Kidney epithelial cell (primary cell): ENCODE measurements around the gene ESPNL. TPM values are rescaled to one million over a fixed set of nuclear protein-coding genes. Genes with fewer than 3 reads are reported as not detected.

Experiments used
- DNase-seq: peaks from one replicate; pipeline ENCODE4 v3.0.0-alpha.2; 2010; ENCODE audit warnings: low read depth
- H3K27me3 ChIP-seq: 2 replicates; pipeline ENCODE4 v1.6.0; 2011; ENCODE audit warnings: low read length; ENCODE audit not compliant: control insufficient read depth, insufficient read depth
- H3K36me3 ChIP-seq: 2 replicates; pipeline ENCODE4 v1.5.1; 2011; ENCODE audit warnings: low read length; ENCODE audit not compliant: control insufficient read depth, insufficient read depth
- H3K4me3 ChIP-seq: 2 replicates; pipeline ENCODE4 v1.5.1; 2011; ENCODE audit warnings: low read depth, mild to moderate bottlenecking, control low read depth, low read length
- total RNA-seq: library from RNA; depleted of rRNA; stranded (reverse); fragments of >200 nt; gene quantifications from 2 replicates; pipeline ENCODE4 v1.2.3, GENCODE V29; 2015
- TF ChIP-seq, protein P1 (sequence below): IDR thresholded peaks from 2 replicates; pipeline ENCODE4 v1.5.1; 2011; ENCODE audit warnings: mild to moderate bottlenecking, moderate library complexity, low read length, control low read depth, inconsistent platforms; ENCODE audit not compliant: insufficient read depth, poor library complexity, severe bottlenecking

Gene ESPNL
- total RNA-seq, 1 donor from 2014 or later, result 3.8 TPM

DNA sequence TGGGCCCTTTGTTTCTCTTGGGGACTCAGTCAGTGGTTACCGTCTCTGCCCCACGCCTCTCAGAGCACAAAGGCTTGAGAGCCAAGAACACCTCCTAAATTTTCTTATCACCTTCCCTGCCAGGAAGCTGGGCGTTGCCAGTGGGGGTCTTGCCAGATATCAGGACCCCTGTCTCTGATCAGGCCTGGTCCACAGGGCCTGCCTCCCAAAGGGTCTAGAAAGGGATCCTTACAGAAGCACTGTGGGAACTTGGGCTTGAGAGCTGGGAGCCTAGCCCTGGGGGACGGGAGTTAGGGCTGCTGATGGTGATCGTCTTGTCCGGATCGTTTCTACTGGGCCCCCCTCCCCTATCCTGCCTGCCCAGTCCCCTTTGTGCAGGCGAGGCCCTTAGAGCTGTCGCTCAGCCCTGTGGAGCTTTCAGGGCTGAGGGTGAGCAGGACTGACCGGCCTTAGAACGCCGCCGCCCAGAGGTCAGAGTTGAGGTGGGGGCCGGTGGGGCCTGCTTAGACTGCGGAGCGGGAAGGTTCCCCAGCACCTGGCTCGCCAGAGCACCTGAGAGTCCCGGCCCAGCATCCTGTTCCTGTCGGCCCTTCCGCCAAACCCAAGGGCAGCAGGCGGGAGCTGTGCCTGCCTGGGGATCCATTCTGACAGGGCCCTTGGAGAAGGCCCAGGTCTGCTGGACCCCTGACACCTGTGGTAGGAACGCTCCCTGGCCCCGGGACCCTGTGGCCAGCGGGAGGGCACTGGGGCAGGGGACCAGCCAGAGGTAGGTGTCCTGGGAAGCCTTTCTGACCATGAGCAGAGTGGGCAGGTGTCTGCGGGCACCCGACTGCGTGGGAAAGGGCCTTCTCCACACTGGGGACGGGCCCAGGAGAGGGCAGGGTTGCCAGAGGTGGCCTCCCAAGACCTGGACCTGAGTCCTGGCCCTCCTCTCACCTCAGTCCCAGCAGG is 956 bp downstream of the ESPNL start:
- Histone ChIP-seq H3K4me3 (no peak overlapping the region), H3K36me3 (no peaks in the 10 kb centered on the region), H3K27me3 (peaks cover 11% of the 10 kb centered on the region)
- DNase-seq, result no peak
- TF ChIP-seq, protein P1, sequence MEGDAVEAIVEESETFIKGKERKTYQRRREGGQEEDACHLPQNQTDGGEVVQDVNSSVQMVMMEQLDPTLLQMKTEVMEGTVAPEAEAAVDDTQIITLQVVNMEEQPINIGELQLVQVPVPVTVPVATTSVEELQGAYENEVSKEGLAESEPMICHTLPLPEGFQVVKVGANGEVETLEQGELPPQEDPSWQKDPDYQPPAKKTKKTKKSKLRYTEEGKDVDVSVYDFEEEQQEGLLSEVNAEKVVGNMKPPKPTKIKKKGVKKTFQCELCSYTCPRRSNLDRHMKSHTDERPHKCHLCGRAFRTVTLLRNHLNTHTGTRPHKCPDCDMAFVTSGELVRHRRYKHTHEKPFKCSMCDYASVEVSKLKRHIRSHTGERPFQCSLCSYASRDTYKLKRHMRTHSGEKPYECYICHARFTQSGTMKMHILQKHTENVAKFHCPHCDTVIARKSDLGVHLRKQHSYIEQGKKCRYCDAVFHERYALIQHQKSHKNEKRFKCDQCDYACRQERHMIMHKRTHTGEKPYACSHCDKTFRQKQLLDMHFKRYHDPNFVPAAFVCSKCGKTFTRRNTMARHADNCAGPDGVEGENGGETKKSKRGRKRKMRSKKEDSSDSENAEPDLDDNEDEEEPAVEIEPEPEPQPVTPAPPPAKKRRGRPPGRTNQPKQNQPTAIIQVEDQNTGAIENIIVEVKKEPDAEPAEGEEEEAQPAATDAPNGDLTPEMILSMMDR, result no peak

GRCh38 chr2:238101891-238102841 is 2.0 kb downstream of the ESPNL start:
- no peak for DNase-seq
- no peaks in the 10 kb centered on the region for H3K36me3 ChIP-seq
- H3K27me3 ChIP-seq, result peaks cover 13% of the 10 kb centered on the region
- H3K4me3 ChIP-seq, result no peak overlapping the region
- TF ChIP-seq, protein P1, result no peak

DNA sequence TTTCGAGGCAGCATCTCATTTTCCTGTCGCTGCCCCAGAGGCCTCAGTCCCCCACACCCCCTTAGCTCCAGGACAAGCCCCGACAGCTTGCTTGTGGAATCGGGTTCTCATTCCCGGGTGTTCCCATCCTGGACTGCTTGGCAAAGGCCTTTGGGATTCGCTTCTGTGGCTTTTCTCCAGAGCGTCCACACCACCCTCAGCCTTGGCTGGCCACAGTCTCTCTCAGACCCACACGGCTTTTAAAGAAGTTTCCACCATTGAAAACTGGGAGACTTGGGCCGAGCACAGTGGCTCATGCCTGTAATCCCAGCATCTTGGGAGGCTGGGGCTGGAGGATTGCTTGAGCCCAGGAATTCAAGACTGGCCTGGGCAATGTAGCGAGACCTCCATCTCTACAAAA is 2.7 kb downstream of the ESPNL start:
- TF ChIP-seq, protein P1, result no peak
- peaks cover 13% of the 10 kb centered on the region for H3K27me3 ChIP-seq
- no peak overlapping the region for H3K4me3 ChIP-seq
- DNase-seq, result no peak
- no peaks in the 10 kb centered on the region for H3K36me3 ChIP-seq

GRCh38 chr2:238103465-238104225 is 3.5 kb downstream of the ESPNL start:
- H3K4me3 ChIP-seq, result no peak overlapping the region
- H3K36me3 ChIP-seq, result no peaks in the 10 kb centered on the region
- no peak for DNase-seq
- H3K27me3 ChIP-seq, result peaks cover 13% of the 10 kb centered on the region
- TF ChIP-seq, protein P1, result no peak

GRCh38 chr2:238104226-238104690 is 4.1 kb downstream of the ESPNL start:
- TF ChIP-seq, protein P1, result no peak
- no peak for DNase-seq
- no peaks in the 10 kb centered on the region for H3K36me3 ChIP-seq

More at GRCh38 chr2:238104226-238104690, 4.1 kb downstream of the ESPNL start:
- no peak overlapping the region for H3K4me3 ChIP-seq
- H3K27me3 ChIP-seq, result peaks cover 13% of the 10 kb centered on the region
